ENCODE results near the gene DHX29.

GRCh38 chr5:55319491-55319890 is 12.0 kb upstream of the DHX29 start:
- no peak for TF ChIP-seq POLR2A (IDR thresholded peaks at IDR 0.05; ENCODE audit: low read length)
- no peak for TF ChIP-seq GATA1 (IDR thresholded peaks at IDR 0.05; ENCODE audit: low read depth, low read length)

Measured in erythroblast (primary cell).